Body of pancreas (tissue), 4 donors: Measurements from ENCODE around the gene NGFR. TPM values are rescaled to one million over a fixed set of nuclear protein-coding genes. Genes with fewer than 3 reads are reported as not detected.

Experiments
- ATAC-seq: fragments of 150-250 bp; one replicate; pipeline ENCODE4 v1.9.1; 2016
- DNase-seq, 4 donors: peaks; one replicate each; pipeline ENCODE4 v3.0.0-alpha.2; 2019
- H3K27ac ChIP-seq, 4 donors: fragments of 200-600 bp; sonication (generic); 1 replicate in 3 of 4; 2 replicates in 1 of 4; pipeline versions ENCODE4 v1.5.1 to v1.6.1; 2016 to 2019; ENCODE audit warnings: mild to moderate bottlenecking in 1 of 4, mixed read lengths in 1 of 4, moderate library complexity in 1 of 4
- H3K27me3 ChIP-seq, 2 donors: fragments of 200-600 bp; sonication (generic); one replicate each; pipeline ENCODE4 v1.6.0; 2016; ENCODE audit warnings: mild to moderate bottlenecking in 1 of 2
- H3K36me3 ChIP-seq, 2 donors: fragments of 200-600 bp; sonication (generic); replicated peaks in 1 of 2; 2 replicates each; pipeline ENCODE4 v1.5.1; 2016; ENCODE audit warnings: low read depth in 2 of 2; ENCODE audit not compliant: insufficient read depth in 1 of 2
- H3K4me1 ChIP-seq: fragments of 200-600 bp; sonication (generic); one replicate; pipeline ENCODE4 v1.6.0; 2016
- H3K4me3 ChIP-seq, 2 donors: fragments of 200-600 bp; sonication (generic); 1 replicate in 1 of 2; 2 replicates in 1 of 2; pipeline ENCODE4 v1.5.1; 2016 to 2019
- H3K9me3 ChIP-seq, 3 donors: fragments of 200-600 bp; sonication (generic); 1 replicate in 2 of 3; 2 replicates in 1 of 3; pipeline ENCODE4 v1.5.1; 2016
- POLR2A ChIP-seq, 3 donors: fragments of 450-650 bp; IDR thresholded peaks; one replicate each; pipeline ENCODE4 v1.6.1; 2016; ENCODE audit warnings: antibody characterized with exemption in 3 of 3, mild to moderate bottlenecking in 2 of 3
- WGBS, 2 donors: methylation state at CpG; one replicate each; pipeline ENCODE4 v1.1.5; 2017; 5-methylcytosine and 5-hydroxymethylcytosine counted together
- intact Hi-C: fragments of 100-400 bp; cut with DNase I; formaldehyde crosslinking; loops from one replicate; pipeline ENCODE4 v1.15.1; 2023
- total RNA-seq, 2 donors: library from RNA; depleted of rRNA; stranded (reverse); fragments of >200 nt; gene quantifications; one replicate each; pipeline ENCODE4 v1.1.0, GENCODE V29; 2016
- TF ChIP-seq, protein P1 (sequence below), 7 experiments: fragments of 450-650 bp in 4 of 7; fragments of 200-600 bp in 3 of 7; sonication (generic) in 3 of 7; IDR thresholded peaks; one replicate each; pipeline ENCODE4 v1.5.1; 2016 to 2019; ENCODE audit warnings: antibody characterized with exemption in 7 of 7

Gene NGFR
- total RNA-seq, 2 donors from 2014 or later: 10.1 to 27.7 TPM

DNA sequence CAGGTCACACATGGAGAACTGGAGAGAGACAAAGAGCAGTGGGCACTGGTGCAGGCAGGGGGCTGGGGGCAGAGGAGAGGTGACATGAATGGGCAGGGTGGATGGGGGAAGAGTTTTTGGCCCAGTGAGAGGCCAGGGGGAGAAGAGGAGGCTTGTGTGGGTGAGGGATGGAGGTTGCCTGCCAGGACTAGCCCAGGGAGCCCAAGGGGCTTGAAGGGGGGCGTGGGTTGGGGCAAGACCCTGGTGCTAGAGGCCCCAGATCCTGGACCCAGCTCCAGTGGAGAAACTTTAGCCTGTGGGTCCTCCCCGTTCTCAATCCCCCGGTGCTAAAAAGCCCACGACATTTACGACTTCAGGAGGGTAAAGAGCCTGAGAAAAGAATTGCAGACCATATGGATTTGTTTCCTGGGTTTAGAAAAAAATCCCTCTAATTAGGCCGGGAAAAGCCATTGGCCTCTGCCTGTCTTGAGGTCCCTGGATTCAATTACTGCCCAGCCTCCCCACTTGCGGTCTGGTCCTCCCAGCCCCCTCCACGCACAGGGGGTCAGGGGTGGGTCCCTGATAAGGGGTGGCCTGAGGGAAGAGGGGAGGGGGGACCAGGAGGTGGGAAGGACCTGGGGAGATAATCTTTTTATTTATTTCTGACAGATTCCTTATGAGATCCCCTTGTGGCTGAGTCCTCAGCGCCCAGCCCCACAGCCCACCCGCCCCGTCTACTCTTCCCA lies 33.0 kb downstream of the NGFR start:
- Histone ChIP-seq H3K9me3 (no peaks in the 10 kb centered on the region), H3K27me3 (no peaks in the 10 kb centered on the region), H3K4me3 (no peak overlapping the region), H3K4me1 (no peaks in the 10 kb centered on the region), H3K36me3 (no peaks in the 10 kb centered on the region), H3K27ac (no peak overlapping the region)
- intact Hi-C loops: no loop called here
- no peak for ATAC-seq
- WGBS, 2 donors: 65 to 68% methylated on average over 9 to 11 of the region's 11 CpGs
- no peak for DNase-seq
- TF ChIP-seq POLR2A (IDR thresholded peaks at IDR 0.05): no peak
- TF ChIP-seq, protein P1, sequence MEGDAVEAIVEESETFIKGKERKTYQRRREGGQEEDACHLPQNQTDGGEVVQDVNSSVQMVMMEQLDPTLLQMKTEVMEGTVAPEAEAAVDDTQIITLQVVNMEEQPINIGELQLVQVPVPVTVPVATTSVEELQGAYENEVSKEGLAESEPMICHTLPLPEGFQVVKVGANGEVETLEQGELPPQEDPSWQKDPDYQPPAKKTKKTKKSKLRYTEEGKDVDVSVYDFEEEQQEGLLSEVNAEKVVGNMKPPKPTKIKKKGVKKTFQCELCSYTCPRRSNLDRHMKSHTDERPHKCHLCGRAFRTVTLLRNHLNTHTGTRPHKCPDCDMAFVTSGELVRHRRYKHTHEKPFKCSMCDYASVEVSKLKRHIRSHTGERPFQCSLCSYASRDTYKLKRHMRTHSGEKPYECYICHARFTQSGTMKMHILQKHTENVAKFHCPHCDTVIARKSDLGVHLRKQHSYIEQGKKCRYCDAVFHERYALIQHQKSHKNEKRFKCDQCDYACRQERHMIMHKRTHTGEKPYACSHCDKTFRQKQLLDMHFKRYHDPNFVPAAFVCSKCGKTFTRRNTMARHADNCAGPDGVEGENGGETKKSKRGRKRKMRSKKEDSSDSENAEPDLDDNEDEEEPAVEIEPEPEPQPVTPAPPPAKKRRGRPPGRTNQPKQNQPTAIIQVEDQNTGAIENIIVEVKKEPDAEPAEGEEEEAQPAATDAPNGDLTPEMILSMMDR (IDR thresholded peaks at IDR 0.05): no peak

GRCh38 chr17:49528966-49529365 lies 33.9 kb downstream of the NGFR start:
- TF ChIP-seq, protein P1 (IDR thresholded peaks at IDR 0.05): no peak
- TF ChIP-seq POLR2A (IDR thresholded peaks at IDR 0.05): no peak
- intact Hi-C loops: no loop called here
- Histone ChIP-seq H3K36me3 (no peaks in the 10 kb centered on the region), H3K4me3 (no peak overlapping the region), H3K27ac (no peak overlapping the region), H3K4me1 (no peaks in the 10 kb centered on the region), H3K27me3 (no peaks in the 10 kb centered on the region), H3K9me3 (no peaks in the 10 kb centered on the region)
- ATAC-seq (no peak), DNase-seq (no peak)
- WGBS, 2 donors: 90 to 97% methylated on average over 3 of the region's 3 CpGs

DNA sequence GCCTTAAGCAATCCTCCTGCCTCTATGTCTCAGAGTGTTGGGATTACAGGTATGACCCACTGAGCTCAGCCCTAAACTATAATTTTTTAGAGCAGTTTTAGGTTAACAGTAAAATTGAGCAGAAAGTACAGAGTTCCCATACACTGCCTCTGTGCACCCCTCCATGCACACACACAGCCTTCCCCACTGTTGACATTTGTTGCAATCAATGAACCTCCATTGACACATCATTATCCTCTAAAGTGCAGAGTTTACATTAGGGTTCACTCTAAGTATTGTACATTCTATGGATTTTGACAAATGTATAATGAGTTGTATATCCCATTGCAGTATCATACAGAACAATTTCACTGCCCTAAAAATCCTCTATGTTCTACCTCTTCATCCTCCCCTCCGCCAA lies 35.0 kb downstream of the NGFR start:
- TF ChIP-seq, protein P1 (IDR thresholded peaks at IDR 0.05): no peak
- no peak for TF ChIP-seq POLR2A (IDR thresholded peaks at IDR 0.05)
- Histone ChIP-seq H3K36me3 (no peaks in the 10 kb centered on the region), H3K27me3 (no peaks in the 10 kb centered on the region), H3K4me3 (no peak overlapping the region), H3K27ac (no peak overlapping the region), H3K4me1 (no peaks in the 10 kb centered on the region), H3K9me3 (no peaks in the 10 kb centered on the region)
- intact Hi-C loops: no loop called here
- no peak for DNase-seq
- ATAC-seq: no peak
- 91 to 100% methylated on average over 1 of the region's 1 CpG for WGBS, 2 donors

DNA sequence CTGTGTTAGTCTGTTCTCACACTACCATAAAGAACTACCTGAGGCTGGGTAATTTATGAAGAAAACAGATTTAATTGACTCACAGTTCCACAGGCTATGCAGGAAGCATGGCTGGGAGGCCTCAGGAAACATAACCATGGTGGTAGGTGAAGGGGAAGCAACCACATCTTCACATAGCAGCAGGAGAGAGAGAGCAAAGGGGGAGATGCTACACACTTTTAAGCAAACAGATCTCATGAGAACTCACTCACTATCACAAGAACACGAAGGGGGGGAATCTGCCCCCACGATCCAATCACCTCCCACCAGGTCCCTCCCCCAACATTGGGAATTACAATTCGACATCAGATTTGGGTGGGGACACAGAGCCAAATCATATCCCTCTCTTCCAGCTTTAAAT lies 48.8 kb downstream of the NGFR start:
- Histone ChIP-seq H3K27ac (no peak overlapping the region), H3K4me1 (no peaks in the 10 kb centered on the region), H3K4me3 (no peak overlapping the region), H3K36me3 (no peaks in the 10 kb centered on the region), H3K27me3 (no peaks in the 10 kb centered on the region), H3K9me3 (no peaks in the 10 kb centered on the region)
- ATAC-seq: no peak
- 69 to 85% methylated on average over 3 of the region's 3 CpGs for WGBS, 2 donors
- TF ChIP-seq, protein P1 (IDR thresholded peaks at IDR 0.05): no peak
- no peak for TF ChIP-seq POLR2A (IDR thresholded peaks at IDR 0.05)
- intact Hi-C loops: no loop called here
- DNase-seq: no peak
